Stimulated activated naive CD4-positive, alpha-beta T cell (primary cell): ENCODE data around the gene IQCF6.
"Not testable (repeated sequence)": the region's sequence is repeated elsewhere in the genome, so short reads cannot be mapped to it uniquely, and the experiment has no call there.

Source experiments
- DNase-seq, 6 experiments: peaks; one replicate each; lab custom pipeline; 2025; lab: John Stamatoyannopoulos, UW

Gene IQCF6

DNA sequence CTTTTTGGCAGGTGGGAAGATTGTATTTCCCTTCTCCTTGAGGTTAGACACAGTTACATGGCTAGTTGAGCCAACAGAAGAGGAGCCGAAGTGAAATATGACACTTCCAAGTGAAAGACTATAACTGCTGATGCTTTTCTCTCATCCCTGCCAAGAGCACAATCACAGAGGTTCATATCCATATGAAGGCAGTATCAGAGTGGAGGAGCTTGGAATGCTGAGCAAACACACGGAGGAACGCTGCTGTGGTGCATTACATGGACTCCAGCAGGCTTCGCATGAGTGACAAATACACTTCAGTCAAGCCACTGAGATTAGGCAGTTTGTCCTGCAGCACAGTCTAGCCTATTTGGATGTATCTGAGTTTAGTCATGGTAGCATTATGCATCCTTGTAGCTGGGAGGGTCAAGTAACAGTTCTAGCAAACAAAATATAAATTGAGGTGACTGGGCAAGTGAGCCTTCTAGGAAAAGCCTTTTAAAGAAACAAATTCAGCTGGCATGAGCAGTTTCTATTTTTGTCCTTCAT, 5.4 kb downstream of the IQCF6 start:
- DNase-seq, result no peak

GRCh38 chr3:51759203-51759602, 19.8 kb downstream of the IQCF6 start:
- no peak for DNase-seq

DNA sequence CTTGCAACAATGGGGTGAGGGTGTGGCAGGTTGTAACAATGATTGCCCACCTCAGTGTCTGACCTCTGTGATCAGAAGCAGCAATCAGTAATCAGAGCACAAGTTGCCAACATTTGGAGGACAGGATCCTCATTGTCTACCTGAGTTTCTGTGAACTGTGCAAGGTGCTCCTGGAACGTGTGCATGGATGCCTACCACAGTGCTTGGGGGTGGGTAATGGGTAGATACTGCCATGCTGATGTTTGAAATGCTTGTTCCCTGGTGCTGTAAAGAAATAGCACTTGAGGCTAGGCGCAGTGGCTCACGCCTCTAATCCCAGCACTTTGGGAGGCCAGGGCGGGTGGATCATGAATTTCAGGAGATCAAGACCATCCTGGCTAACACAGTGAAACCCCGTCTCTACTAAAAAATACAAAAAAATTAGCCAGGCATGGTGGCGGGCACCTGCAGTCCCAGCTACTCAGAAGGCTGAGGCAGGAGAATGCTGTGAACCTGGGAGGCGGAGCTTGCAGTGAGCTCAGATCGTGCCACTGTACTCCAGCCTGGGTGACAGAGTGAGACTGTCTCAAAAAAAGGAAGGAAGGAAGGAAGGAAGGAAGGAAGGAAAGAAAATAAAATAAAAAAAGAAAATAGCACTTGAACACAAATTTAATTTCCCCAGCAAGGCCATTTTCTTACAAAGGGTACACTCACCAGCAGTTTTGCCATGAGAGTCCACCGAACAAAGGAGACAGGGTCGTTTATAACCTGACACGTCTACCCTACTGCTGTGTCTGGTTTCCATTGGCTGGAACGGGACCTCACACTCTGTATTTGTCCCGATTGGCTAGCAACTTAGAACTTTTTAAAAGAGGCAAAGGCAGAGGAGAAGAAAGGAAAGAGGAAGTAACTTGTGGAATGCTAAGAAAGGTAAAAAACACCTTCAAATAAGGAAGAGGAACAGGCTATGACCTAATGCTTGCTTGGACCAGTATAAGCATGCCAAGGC, 25.0 kb downstream of the IQCF6 start:
- not testable (repeated sequence) for DNase-seq

GRCh38 chr3:51751287-51751686, 27.8 kb downstream of the IQCF6 start:
- DNase-seq, result no peak

DNA sequence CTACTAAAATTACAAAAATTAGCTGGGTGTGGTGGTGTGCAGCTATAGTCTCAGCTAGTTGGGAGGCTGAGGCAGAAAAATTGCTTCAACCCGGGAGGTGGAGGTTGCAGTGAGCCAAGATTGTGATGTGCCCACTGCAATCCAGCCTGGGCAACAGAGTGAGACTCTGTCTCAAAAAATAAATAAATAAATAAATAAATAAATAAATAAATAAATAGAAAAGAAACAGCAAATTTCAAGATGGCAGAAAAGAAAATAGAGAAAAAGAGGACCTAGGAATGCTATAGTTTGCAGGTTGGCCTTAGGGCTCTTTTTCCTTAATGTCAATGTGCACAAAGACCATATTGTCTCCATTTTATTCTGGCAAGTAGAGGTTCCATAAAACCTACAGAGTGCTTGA, 28.2 kb downstream of the IQCF6 start:
- no peak for DNase-seq

DNA sequence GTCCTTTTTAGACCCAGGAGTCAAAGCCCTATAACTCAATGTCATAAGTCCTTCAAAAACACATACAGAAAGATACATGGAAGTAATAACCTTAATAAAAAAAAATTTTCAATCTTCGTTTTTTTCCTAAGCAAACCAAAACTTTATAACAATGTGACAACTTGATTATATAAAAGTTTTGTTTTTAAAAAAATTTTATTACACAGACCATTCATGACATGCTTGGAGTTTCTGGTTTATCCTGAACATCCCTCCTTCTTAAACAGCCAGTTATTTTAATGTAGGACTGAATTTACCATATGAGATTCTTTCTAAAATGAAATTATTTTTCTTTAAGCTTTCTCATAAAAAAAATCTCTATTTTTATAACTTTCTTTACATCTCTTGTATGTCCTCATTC, 30.7 kb downstream of the IQCF6 start:
- DNase-seq, result no peak

DNA sequence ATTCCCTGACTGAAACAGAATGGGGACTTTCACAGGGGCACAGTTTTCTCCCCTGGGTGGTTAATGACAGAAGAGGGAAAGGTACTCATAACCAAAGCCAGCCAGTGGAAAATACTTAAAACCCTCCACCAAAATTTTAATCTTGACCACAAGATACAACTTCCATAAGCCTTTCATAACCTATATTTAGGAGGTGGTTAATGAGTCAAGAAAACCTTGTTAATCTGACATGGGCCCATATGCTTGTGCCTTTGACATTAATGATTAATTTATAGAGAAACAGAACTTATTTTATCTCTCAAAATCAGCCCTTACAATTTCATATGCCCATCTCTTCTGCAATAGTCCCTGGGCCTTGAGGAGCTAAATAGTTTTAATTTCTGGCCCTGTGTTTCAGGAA, 31.2 kb downstream of the IQCF6 start:
- DNase-seq, result no peak

DNA sequence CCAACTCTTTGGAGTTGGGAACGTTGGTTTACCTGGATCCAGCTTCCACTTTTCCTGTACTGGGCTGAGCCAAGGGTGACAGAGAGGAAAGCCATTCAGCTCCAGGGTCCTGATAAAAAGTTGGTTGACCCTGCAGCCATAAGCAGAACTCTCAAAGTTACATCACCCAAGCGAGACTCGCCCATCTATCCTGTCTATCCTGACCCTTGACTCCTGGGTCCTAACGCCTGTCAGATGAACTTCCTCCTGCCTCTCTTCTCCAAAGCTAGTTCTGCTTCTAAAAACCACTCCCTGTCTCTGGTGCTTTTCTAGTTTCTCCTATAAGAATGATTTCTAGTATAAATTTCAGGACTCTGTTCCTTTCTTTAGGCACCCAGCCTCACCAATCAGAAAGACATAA, 36.1 kb downstream of the IQCF6 start:
- not testable (repeated sequence) for DNase-seq

GRCh38 chr3:51742320-51742719, 36.7 kb downstream of the IQCF6 start:
- not testable (repeated sequence) for DNase-seq

- no peak for DNase-seq
Measured at GRCh38 chr3:51739110-51739509, 39.9 kb downstream of the IQCF6 start.

GRCh38 chr3:51735950-51736349, 43.1 kb downstream of the IQCF6 start:
- no peak for DNase-seq

- DNase-seq, result no peak
Measured at GRCh38 chr3:51735039-51735438, 44.0 kb downstream of the IQCF6 start.

DNA sequence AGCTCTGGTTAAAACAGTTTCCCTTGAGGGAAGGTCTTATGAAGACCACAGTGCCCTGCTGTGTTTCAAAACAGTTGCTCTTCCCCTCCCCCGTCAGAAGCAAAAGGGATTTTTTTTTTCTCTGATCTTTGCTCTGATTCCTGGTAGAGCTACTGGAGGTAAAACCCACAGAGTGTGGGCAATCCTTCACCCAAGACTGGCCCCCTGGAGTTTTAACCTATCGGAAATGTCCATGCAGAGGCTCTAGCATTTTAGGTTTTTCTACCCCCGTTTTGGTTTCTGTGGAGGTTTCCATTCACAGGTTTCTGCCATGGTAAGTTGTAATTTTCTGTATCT, 44.5 kb downstream of the IQCF6 start:
- no peak for DNase-seq

- DNase-seq, result no peak
Measured at GRCh38 chr3:51733859-51734571, 45.0 kb downstream of the IQCF6 start.

DNA sequence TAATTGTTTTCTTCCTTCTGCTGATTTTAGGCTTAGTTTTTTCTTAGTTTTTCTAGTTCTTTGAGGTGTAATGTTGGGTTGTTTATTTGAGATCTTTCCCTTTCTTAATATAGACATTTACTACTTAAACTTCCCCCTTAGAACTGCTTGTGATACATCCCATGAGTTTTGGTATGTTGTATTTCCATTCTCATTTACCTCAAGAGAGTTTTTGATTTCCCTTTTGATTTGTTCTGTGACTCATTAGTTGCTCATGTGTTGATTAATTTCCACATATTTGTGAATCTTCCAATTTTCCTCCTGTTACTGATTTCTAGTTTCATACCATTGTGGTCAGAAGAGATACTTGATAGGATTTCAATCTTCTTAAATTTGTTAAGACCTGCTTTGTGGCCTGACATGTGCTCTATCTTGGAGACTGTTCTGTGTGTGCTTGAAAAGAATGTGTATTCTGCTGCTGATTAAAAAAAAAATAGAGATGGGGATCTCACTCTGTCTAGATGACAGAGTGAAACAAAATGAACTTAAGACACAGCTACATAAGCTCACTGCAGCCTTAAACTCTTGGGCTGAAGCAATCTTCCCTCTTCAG, 49.9 kb downstream of the IQCF6 start:
- DNase-seq, result no peak
